CD4-positive, alpha-beta T cell treated with Interleukin-1 beta for 1 hour (primary cell): ENCODE results near the gene RBM5.

Source experiments
- DNase-seq, 2 donors: peaks; one replicate each; pipeline ENCODE4 v3.0.0-alpha.2; 2020 to 2022

The RBM5 gene

DNA sequence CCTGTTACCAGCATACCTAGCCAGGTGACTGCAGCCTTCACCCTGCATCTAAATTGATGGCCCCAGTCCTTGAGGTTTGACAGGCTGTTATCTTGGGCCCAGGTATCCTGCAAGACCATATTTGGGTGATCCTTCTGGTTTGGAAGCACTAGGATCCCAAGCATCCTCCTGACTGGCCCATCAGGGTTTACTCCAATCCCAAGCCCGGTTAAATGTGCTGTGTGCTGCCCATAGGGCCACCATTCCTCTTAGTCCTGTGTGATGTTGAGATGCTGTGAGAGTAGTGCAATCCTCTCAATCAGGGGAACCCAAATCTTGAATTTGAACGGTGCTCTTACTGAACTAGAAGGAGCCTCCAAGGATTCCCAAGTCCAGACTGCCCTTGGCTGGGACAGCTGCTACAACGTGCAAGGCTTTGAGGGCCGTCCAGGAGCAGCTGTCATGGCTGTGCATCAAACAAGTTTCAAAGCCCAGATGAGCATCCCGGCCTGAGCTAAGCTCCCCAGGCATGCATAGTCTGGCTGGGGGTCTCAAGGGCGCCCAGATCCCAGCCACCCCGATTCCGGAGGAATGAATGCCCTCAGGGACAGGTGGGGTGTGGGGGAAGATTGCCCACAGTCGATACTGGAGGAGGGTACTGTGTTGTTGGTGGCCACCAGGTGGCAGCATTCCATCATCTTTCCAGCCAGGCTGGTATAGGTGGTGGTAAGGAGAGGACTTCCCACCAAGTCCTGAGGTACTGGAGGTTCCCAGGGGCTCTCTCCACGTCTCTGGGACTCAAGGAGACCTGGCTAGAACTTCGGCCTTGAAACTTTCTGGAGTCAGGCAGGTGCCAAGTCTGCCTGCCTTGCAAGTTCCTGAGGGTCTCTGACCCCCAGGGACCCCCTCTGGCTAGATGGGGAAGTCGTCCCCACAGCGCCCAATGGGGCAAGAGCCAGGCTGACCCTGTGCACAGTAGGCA is 32.6 kb downstream of the RBM5 start:
- DNase-seq = peak; percentile 64 to 66

DNA sequence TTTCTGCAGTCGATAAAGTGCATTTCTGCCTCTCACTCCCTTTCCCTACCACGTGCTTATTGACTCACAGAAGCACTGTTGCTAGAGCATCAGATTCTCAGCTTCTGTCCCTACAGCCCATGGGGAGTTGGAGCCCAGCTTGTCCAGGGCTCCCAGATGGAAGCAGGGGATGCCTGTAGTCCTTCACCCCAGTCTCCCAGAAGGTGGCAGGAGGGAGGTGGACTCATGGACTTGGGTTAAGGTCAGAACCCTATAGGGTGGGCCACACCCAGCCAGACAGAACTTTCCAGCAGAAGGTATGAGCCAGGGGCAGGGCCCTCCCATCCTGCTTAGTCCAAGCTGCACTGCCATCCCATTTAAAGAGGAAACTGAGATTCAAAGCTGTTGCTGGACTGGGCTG is 33.4 kb downstream of the RBM5 start:
- DNase-seq = no peak

DNA sequence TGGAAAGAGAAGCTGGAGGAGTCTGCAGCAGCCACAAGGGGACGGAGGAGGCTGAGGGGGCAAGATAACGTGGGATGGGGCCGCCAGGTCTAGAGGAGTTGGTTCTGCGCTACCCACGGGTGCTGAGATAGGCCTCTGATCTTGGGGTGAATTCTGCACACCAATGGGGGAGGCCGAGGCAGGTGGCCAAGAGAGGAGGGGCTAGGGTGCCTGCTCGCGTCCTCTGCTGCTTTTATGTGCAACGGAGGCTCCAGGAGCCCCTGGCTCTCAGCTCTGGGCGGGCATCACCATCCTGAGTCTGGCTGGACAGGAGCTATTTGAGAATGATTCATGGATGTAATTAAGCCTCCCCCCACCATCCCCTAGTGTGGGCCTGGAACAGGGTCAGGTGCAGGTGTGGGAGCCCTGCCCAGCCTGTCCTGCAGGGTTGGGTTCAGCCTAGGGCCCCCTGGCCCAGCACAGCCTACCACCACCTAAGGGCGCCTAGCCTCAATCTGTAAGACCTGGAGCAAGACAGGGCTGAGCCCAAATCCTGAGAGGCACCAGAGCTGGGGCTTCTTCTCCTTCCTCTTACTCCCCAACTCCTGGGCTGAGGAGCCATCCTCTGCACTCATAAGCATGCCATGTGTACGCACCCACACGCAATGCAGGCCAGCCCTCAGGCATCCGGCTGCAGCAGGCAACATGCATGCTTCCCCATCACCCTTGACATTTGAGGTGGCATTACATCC is 34.1 kb downstream of the RBM5 start:
- no peak for DNase-seq

DNA sequence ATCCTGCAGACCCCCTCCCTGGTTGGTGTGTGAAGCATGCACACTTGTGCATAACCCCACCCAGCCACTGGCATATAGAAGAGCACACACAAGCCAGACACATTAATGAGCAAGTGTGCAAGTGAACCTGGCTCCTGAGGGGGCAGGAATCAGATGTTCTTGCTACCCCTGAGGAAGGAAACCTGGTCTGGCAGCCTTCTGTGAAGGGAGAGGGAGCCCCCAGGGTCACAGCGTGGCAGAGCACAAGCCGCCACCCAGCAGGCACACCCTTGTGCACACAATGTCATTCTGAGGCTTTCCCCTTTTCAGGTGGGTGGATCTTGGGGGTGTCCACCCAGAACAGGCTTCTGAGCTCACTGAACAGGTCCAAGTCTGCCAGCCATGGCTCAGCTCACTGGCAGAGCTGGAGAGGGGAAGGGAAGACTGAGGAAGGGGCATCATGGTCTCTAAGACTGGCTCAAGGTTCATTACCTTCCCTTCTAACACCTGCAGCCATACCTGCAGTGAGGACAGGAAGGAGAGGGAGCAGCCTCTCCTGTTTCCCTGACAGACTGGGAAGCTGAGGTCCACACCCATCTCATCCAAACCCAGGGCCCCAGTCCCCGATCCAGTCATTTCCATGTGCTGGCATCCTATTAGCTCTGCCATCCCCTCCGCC is 34.8 kb downstream of the RBM5 start:
- DNase-seq = no peak

DNA sequence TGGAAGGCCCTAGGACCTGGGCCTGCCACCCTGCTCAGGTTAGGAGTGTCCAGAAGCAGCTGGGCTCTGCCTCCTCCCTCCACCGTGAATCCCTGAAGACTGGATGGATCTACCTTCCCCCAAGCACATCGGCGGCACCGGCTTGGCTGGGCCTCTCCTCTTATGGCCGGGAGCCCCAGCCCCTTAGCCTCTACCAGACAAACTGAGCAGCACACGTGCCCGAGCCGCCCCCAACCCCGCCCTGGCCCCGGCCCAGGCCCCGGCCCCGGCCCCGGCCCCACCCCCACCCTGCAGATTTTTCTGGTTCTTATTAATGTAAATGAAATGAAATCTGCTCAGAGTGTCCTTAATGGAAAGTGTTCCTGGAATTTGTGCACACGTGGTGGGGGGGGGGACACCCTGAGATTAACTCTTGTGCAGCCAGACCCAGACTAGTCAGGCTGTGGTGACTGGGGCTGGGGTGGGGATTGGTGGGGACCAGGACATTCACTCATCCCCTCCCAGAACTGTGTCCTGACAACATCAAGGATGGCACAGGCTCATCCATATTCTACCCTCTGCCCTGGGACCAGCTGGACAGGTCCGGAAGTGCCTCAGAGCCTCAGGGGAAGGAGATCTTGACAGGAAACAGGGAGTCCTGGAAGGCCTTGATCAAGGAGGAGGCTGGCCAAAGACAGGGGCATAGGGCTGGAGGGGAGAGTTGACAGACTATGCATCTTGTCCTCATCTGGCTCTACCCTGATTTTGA is 35.5 kb downstream of the RBM5 start:
- no peak for DNase-seq

DNA sequence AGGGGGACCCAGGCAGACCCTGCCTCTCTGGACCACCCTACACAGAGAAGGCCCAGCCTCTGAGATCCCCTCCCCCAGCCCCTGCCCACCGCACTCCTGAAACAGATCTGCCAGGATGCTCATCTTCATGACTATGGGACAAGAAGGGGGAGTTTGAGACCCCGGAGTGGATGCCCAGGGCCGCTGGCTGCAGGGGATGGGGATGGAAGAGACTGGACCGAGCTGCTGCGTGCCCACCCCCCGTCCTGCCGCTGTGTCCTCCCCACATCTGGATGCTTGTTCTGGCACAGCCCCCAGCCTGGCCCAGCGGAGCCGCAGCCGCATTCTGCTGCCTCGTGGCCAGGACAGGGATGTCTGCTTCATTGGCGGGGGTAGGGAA is 36.1 kb downstream of the RBM5 start:
- no peak for DNase-seq

DNA sequence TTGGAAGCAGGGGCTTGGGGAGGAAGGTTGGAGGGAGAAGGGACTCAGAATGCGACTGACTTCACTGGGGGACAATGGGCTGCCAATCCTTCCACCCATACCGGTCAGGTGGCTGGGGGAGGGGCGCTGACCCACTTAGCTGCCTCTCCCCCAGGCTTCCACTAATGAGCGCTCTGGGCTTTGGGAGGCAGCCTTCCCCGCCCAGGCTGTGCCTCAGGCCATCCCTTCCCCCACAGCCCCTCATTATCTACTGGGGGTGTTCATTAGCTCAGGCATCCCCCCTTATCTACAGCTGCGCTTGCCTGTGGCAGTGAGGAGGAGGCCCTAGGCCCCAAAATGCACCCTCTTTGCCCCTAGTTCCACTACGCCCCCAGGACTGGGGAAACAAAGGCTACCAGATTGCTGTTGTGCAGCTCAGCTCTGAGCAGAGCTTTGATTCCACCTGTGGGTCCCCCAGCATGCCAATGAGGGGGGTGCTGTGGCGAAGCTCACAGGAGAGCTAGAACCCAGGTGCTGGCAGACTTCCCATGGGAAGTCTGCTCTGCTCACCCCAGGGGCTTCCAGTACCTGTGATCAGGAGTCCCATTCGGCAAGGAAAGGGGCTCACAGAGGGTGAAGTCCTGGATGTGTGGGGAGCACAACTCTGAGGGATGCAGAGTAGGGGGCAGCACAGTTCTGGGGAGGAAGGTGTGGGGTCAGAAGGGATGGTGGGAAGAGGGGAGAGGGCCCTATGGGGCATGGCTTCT is 37.0 kb downstream of the RBM5 start:
- no peak for DNase-seq

DNA sequence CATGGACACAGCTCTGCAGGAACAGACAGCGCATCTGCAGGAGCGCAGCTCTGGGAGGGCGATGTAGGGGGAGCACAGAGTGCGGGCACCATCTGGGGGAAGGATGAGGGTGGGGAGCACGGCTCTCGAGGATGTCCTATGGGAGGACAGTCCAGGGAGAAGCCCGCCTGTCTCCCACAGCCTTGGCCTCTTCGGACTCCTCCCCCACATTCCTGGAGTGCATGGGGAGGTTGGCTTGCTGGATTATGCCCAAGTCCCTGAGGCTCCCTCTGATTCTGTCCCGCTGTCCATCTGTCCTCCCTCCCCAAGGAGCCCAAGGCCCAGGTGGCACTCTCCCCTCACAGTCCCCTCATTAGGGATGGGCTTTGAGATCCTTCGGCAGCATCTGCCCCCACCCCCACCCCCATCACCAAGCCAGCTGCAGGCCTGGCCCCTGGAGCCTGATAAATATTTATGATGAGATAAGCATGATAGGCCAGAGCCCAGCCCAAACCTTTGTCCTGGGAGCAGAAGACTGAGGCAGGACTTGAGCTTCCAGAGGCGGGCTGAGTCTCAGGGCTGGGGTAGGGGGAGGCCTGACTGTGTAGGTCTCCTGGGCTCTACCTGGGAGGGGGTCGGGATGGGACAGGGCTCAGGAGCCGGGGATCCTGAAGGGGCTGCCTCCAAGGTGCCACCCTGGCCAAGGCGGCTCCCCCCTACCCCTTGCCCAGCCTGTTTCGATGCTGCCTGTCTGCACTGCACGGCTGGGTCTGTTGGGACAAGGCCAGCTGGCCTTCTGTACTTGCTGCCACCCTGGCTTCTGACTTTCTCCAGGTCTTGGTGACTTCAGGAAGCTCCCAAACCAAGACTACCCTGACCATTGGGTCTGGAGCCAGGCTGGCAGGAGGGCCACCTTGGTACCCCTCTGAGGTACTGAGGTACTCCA is 37.8 kb downstream of the RBM5 start:
- no peak for DNase-seq

DNA sequence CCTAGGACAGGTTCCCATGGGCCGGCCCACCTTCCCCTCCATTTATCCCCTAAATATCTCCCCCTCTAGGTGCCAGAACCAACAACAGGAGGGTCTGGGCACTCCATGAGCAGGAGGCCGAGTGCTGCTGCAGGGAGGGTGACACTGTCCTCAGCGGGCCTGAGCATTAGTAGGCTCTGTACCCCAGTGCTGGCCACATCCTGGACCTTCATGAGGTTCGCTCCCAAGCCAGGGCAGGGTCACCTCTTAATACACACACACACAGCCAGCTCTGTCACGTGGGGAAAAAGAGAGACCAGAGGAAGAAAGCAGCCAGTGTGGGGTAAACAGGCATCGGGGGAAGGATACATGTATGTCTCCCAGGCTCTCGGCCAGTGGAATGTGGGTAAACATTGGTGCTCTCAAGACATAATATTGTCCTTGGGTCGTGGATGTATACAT is 38.6 kb downstream of the RBM5 start:
- DNase-seq = no peak

DNA sequence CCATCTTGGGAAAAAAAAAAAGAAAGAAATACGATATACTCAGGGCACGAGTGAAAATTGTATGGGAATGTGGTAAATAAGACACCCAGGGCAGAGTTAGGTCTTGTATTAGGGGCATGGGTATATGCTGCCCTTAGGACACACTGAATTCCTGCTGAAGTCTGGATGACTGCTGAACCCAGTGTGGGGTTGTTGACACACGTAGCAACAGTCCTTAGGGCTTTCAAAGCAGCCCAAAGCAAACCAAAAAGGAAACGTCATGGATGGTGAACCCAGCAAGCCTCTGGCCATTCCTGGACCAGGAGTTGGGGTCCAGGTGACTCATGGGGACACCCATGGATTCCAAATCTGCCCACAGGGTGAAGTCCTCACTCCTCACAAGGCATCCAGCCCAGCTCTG is 39.3 kb downstream of the RBM5 start:
- DNase-seq = no peak

DNA sequence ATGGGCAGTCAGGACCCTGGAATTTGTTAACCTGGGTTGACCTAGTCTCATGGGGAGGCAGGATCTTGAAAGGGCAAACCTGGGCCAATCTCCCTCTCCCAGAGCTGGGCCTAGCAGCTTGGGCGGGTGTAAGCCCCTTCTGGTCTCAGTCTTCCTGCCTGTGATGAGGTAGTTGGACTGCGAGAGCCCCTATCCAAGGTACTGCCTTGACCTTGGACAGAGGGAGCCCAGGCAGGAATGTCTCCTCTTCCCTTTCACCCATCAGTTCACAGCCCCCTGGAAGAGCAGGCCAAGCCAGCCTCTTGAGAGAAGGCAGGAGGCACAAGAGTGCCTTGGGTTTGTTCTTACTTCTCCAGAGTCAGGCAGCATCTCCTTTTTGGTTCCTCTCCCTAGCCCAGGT is 41.7 kb downstream of the RBM5 start:
- DNase-seq = no peak

DNA sequence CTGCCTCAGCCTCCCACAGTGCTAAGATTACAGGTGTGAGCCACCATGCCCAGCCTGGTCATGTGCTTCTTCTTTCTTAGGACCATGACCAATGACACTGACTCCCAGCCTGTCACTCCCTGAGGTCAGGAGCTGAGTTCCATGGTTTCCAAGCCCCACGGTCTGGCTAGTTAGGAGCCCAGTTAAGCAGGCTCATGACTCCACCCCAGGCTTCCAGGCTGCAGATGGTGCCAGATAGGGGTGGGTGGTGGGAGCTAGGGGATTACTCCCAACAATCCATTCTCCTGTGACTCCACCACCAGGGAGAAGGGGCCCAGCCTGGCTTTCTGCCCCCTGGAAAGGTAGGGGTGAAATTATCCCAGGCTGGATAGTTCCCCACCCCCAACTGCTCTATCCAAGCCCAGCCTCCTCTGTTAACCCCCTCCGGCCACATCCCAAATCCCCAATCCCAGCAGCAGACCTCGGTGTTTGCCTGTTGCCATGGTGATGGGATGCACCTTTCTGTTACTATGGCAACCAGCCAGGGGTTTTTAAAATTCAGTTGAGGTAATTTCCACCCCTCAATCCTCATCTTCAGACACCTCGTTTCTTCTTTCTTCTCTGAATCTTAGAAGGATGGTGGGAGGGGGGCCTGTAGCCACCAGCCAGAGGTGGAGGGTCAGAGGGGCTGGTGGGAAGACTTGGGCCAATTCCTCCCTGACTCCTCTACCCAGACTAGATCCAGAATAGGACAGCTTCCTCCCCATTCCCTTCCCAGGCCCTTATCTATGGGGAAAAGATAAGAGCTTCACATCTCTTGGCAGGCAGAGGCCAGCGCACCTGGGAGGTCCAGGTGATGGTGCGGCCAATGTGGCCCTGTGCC is 43.9 kb downstream of the RBM5 start:
- DNase-seq = no peak

DNA sequence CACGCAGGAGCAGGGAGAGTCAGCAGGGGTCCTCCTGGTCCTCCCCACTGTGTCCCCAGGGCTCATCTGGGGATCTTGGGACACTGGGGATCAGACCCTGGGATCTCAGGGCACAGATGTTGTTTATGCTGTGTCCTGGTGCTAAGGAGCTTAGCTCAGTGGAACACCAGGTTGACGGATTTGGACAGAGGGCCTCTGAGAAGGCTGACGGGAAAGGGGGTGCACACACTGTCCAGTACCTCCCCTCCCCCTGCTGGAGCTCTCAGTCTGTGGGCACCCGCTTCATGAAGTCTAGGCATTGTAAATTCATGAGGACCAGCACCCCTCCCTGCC is 44.5 kb downstream of the RBM5 start:
- no peak for DNase-seq

DNA sequence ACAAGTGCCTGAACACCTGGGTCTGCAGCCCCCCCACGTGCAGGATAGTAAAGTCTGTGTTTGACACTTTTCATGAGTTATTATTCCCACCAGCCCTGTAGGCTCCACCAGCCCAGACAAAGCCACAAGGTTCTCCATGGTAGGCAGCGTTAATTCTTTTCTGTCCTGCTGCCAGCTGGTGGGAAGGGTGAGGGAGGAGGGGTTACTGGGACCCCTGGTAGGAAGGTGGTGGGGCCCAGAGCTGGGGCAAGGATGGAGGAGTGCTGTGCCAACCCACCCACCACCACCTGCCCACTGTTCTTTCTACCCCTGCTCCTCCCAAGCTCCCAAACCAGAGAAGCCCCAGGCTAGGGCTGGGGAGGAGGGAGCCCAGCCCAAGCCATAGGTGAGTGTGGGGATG is 45.6 kb downstream of the RBM5 start:
- no peak for DNase-seq

DNA sequence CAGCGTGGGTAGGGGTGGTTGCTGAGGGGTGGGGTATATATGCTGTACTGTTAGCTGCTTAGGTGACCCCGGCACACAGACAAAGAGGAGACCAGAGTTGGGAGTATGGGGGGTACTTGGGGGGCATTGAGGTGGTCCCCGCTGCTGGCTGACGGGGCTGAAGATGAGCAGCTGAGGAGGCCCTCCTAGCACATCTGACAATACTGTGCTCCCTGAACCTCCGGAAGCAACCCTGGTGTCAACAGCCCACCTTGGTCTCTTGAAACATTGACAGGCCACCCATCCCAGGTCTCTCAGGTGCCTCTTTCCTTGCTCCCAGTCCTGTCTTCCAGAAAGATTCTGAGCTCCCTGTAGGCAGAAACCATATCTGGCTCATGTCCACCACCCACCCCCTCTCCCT is 47.2 kb downstream of the RBM5 start:
- no peak for DNase-seq

DNA sequence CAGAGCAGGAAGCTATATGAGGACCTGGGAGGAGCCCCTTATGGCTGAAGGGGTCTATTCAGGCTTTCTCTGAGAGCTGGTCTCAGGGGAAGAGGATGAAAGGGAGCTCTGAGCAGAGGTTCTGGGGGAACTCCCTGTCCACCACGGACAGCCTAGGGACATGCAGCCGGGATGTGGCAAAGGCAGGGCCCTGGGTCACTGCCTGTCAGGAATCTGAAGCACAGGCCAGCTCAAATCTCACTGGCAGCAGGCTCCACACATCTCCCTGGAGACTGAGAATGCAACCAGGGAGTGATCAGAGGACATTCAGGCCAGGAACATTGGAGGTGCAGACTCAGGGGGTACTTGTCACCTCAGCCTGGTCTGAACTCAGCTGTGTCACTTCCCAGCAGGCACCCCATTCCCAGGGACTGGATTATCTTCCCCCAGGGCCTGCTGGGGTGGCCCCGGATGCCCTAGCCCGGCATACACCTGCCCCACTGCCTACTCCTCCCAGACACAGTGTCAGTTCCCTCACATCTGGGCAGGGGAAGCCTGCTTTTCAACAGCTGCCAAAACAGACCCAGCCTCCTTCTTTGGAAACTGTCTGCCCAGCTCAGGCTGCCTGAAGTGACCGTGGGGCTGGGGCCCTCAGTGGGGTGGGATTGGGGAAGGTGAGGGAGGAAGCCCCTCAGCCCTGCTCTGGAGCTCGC is 48.1 kb downstream of the RBM5 start:
- no peak for DNase-seq

DNA sequence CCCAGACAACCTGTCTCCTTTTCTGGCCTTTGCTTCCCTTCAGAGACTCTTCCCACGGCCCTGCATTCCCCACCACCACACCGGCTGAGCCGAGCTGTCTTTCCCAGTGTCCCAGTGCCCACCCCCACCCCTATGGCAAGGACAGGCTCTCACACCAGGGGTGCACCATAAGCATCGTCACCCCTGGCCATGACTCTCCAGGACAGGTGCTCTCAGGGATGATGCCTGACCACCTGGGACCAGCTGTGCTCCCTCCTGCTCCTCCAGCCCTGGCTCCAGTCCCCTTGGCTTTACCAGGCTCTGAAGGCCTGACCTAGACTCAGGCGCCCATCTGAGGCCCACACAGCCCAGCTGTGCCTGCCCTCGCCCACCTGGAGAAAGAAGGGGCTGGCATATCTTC is 48.8 kb downstream of the RBM5 start:
- DNase-seq = no peak

DNA sequence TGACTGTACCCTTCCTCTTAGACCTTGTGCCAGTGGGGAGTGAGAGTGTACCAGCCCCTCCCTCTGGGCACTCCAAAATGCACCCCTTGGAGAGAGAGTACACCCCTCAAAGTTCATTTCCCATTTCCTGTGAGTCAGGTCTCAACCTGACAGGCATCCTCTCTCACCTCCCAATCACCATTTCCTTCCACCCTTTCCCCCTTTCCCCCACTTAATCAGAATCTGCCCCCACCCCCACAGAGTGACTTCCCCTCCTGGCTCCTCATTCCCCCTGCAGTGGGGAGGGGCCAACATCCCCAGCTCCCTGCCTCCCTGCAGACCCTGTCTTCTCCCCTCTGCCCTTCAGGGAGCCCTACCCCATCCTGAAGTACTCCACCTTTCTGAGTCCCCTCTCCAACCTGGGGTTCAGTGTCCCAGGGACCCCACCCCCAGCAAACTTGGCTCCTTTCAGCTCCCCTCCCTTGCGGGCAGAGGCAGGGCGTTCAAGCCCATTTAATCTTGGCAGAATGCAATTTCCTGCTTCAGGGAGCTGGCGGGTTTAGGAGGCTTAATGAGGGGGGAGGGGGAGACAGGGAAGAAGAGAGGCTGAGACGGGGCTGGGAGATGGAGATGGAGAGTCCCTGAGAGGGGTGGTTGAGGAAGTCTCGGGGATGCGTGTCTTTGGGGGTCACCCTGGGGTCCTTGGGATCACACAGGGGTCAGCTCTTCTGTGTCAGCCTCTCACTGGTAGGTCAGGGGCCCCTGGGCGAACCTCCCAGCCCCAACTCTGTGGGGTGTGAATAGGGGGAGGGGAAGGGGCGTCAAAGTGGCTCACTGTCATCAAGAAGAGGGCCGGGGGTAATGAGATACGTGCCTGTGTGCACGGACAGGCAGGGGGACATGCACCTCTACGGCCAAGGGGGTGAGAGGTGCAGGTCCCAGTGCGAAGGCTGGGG is 49.8 kb downstream of the RBM5 start:
- DNase-seq = no peak
